Stimulated activated CD4-positive, alpha-beta T cell treated with anti-CD3 and anti-CD28 coated beads, TNF-alpha, amount 100 ng/mL, for 4 hours (primary cell): ENCODE measurements around the gene LEP.
"Not testable (repeated sequence)": the region's sequence is repeated elsewhere in the genome, so short reads cannot be mapped to it uniquely, and the experiment has no call there.

Source experiments
- DNase-seq, 3 experiments: peaks; one replicate each; pipeline ENCODE4 v3.0.0-alpha.2; 2020; ENCODE audit warnings: low read depth in 3 of 3

The LEP gene

DNA sequence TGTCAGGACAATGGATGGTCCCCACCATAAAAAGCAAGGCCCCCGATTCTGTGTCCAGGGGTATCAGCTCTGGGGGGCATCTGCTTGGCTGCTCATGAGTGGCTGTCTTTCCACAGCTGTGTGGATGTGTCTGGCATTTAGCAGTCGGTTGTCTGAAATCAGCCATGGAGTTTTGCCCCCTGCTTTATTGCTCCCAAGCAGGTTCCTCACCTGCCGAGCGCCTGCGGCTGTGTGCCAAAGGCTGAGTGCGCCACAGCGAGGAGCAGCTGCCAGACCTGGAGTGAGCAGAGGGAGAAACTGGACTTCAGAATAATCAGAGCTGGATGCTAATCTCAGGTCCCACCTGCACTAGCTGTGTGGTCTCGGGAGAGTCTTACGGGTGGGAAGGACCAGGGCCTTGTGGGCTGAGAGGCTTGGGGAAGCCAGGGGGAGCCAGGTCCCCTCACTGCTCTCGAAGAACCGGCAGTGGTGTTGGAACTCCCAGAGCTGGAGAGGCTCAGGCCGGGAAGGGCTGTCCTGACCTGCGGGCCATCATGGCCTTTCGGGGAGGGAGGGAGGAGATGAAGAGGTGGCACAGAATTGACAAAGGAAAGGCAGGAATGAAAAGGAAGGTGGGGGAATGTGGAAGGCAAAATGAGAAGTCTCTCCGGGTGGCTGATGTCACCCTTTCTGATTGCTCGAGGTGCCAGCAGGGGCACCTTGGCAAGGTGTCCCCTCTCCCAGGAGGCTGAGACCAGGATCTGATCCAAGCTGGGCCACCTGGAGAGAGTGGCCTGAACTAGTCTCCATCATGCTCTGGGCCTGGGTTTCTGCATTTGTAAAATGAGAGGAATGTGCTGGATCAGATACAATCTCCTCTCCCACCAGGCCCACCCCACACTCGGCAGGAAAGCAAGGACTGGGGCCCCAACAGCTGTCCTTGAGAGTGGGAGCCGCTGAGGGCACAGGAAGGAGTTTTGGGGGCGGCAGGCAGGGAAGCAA is 30.2 kb upstream of the LEP start:
- DNase-seq = no peak

DNA sequence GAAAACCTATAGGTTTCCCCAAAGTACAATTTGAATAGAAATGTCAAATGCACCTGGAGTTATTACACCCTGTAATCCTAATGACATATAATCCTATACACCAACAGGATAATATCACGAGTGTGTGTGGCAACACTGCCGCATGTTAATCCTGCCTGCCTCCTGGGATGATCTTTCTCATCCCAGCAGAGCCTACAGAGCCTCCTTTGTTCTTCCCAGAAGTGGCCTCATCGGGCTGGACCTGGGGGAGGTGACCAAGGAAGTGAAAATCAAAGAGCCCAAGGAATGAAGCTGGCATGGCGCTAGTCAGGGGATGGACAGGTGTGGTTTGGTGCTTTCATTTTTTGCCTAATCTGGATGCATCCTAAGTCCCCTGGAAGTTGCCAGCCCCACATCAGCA is 29.5 kb upstream of the LEP start:
- no peak for DNase-seq

DNA sequence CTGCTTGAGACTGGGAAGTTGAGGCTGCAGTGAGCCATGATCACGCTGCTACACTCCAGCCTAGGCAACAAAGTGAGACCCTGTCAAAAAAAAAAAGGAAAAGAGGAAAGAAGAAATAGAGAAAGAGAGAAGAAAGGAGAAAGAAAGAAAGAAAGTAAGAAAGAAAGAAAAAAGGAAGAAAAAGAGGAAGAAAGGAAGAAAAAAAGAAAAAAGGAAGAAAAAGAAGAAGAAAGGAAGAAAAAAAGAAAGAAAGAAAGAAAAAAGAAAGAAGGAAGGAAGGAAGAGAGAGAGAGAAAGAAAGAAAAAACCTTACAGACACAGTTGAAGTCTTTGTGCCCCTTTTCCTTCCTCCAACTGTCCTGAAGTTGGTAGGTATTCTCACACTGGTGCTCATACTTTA is 26.6 kb upstream of the LEP start:
- no peak for DNase-seq

DNA sequence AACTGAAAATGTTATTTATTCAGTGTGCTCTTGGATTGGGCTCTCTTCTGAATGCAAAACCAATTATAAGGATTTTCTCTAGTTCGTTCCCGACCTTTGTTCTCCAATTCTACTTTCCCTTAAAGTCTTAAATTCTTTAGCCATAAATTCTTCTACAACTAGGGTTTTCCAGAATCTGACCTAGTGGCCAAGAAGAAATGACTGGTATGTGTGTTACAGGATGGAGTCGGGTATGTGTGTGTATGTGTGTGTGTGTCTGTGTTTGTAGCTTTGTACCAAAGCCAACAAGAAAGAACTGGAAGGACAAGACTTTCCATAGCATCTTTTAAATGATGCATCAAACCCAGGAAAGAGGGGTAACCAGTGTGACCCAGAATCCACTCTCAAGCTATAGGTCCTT is 25.8 kb upstream of the LEP start:
- DNase-seq = no peak

DNA sequence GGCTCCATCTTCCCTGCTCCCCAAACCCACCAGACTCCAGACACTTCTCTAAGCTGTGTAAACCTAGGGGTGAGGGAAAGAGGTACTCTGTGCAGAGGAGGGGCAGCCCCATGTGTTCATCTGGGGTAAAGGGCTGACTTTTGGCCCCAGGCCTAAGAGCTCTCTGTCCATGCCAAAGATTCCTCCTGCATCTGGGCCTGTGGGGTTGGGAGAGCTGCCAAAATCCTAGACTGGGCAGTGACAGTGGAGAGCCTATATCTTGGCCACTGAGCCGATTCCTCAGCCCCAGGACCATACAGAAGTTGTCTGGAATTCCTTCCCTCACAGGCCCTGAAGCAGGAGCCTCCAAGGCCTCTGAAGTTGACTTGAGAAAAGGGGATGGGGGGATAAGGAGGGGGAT is 25.3 kb upstream of the LEP start:
- no peak for DNase-seq

DNA sequence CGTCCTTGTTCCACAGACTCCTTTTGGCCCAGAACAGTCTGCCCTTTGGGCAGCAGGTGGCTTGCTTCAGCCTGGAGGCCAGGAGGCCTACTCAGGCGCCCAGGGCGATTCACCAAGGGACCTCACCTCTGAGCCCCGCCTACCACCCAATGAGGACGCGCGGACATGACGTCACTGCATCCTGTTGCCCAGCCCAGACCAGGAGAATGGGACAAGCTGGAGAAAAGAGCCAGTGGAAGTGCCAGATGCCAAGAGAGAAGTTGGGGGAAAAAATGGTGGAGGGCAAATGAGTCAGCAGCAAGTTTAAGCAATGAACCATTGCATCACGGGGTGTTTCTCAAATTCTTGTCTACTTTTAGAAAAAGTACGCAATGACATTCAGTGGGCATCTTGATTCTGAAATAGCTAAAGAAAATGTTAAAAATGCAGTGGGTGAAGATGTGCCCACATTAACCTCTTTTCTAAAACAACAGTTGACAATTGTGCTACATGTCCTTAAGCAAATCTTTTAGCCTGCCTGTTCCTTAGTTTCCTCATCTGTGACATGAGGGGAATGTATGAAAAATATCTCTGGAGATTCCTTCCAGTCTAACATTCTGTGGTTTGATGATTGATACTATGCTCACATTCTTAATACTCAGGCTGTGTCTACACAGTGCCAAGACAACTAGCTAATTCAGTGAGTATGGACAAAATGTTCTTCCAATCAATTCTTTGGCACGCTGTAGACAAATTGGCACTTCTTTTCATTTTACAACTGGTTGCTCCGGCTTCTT is 23.9 kb upstream of the LEP start:
- DNase-seq = no peak

DNA sequence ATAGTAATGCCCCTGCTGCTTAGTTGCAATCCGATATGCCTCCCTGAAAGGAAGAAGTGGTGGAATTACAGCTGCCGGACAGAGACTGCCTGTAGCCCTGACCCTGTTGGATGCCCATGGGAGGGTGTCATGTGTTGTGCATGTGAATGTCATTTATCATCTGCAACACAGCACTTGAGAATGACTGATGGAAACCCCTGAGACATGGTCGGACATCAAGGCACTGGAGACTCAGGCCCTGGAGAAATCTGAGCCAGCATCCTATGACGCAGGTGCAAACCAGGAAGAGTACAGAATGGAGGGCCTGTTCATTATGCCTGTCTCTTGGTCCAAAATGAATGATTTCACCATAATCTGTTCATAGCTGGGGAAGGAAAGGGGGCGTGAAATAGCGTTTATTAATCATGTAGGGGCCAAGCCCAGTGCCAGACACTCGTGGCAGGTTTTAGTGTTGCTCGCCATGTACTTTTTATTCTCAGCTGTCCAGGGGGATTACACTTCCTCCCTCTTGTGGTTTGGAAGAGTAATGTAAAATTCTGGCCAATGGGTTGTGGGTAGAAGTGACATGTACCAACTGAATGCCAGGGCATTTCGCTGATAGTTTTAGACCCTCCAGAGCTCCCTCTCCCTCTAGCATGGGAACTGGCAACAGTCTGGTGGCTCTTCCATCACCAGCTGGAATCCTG is 23.0 kb upstream of the LEP start:
- no peak for DNase-seq

DNA sequence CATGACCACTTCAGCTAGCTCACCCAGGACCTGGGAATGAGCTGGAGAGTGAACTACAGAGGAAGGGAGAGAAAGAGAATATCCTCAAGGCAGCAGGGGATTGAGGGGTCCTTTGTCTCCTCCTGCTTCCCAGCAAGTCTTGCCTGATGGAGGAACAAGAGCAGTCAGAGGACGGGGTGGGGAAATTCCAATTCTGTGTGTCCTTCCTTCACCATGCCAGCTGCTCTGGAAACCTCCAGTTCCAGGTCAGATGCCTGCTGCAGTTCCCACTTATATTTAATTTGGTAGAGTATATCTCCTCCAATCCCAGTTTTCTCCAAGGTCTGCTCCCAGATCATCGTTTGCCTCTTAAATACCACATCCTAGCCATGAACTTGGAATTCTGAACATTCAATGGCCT is 21.4 kb upstream of the LEP start:
- DNase-seq = no peak

DNA sequence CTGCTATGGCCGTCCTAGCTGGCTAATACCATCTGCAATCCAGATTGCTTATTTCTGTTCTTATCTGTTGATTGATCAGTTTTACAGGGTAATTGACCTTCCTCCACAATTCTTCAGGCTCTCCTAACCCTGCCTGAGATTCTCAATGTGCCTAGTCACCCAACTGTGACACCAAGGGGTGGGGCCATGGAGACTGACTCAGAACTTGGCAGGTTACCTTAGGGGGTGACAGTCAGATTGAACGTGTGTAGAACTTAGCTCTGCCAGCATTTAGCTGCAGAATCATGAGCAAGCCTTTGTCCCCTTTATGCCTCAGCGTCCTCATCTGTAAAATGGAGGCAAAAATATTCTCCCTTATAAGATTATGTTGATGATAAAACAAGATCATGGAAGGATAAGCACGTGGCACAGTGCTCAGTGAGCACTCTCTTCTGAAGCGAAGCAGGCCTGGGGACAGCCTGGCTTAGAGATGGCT is 19.1 kb upstream of the LEP start:
- DNase-seq = no peak

DNA sequence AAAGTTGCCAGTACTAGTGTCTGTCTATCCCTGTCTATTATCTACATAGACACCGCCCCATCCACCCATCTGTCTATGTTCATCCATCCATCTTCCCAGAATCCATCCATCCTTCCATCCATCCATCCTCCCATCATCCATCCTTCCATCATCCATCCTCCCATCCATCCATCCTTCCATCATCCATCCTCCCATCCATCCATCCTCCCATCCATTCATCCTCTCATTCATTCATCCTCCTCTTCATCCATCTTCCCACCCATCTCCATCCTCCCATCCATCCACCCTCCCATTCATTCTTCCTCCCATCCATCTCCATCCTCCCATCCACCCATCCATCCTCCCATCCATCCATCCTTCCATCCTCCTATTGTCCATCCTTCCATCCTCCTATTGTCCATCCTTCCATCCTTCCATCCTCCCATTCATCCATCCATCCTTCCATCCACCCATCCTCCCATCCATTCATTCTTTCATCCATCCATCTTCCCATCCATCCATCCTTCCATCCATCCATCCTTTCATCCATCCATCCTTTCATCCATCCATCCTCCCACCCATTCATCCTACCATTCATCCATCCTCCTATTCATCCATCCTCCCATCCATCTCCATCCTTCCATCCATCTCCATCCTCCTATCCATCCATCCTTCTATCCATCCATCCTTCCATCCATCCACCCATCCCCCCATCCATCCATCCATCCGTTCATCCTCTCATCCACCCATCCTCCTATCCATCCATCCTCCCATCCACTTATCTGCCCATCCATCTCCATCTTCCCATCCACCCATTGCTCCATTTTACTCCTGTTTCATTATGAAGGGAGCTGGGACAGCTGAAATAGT is 14.7 kb upstream of the LEP start:
- DNase-seq = no peak

DNA sequence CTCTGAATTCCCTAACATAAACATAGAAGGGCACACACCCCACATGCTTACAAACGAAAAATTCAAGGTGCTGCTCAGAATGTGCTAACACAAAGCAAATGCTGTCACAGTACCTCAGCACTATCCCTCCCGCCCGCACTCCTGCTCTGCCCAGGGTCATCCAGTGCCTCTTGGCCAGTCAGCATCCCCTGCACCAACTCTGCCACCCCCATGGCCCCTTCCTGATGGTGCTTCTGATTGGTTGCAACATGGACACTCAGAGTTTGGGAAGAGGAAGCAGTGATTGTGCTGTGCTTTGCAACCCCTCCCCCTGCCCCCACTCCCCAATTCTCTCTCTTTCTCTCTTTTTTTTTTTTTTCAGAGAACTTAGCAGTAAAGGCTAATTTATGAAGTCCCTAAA is 13.8 kb upstream of the LEP start:
- DNase-seq = no peak

DNA sequence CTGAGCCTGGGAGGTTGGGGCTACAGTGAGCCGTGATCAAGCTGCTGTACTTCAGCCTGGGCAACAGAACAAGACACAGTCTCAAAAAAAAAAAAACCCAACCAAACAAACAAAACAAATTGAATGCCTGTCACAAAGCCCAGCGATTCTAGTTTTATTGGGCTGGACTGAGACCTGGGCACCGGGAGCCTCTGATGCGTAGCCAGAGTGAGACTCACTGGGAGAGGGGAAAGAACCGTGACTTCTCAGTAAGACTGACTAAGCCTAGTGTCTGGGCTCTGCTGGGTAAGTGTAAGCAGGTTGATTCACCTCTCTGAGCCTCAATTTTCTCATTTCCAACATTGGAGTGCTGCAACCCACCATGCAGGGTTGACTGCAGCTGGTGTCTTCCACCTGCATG is 10.1 kb upstream of the LEP start:
- no peak for DNase-seq

DNA sequence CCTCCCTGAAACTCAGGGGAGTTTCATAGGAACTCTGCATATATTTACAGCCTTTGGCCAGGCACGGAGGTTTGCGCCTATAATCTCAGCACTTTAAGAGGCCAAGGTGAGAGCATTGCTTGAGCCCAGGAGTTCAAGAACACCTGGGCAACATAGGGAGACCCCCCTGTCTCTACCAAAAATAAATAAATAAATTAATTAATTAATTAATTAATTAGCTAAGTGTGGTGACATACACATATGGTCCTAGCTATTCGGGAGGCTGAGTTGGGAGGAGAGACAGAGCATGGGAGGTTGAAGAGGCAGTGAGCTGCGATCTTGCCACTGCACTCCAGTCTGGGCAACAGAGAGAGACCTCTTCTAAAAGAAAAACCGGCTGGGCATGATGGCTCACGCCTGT is 9.4 kb upstream of the LEP start:
- no peak for DNase-seq

DNA sequence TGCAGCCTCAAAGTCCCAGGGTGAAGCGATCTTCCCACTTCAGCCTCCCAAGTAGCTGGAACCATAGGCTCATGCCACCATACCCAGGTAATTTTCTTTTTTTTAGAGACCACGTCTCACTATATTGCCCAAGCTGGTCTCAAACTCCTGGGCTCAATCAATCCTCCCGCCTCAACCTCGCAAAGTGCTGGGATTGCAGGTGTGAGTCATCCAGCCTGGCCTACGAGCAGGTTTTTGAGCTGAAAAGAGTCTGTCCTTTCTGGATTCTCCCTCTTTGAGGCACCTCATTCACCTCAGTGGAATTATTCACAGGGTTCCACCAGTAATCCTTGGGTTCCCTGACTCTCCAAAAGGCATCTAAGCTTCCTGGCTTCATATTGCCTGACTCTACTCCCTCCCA is 7.6 kb upstream of the LEP start:
- DNase-seq = no peak

DNA sequence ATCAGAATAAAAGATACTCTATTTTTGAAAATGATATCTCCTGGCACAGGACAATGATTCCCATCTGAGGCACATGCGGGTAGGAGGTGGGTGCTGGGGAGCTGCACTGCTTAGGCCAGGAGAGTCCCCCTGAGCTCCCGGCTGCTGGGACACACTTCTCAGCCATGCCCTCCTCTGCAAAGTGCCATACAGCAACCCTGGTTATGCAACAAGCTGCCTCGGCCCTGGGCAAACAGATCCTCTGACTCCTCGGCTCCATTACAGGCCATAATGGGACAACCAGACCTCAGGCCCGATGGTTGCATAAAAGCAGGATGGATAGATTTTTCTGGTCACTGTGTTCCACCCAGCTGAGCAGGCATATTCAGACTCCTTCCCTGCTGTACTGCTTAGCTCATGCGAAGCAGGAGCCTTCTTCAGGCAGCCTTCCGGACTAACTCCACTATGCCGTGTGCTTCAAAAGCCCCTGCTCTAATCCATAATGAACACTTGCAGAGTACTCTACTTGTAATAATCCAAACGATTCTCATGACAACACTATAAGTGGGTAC is 6.5 kb upstream of the LEP start:
- DNase-seq = no peak

DNA sequence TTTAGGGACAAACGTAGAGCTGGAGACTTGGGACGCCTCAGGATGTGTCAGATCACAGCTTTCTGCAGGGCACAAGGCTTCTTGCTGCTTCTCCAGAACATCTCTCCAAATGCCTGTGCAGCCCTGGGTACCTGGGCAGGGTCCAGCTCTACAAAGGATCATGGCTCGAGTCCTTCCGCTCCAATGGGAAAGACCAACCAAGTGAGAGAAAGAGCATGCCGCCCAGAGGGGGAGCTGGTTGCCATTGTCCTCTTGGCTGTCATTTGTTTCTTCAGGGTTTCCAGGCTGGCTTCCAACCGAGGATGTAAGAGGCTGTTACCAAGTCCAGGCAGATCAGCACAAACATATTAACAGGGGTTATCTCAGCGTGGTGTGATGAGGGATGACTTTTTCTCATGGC is 5.6 kb upstream of the LEP start:
- DNase-seq = no peak

DNA sequence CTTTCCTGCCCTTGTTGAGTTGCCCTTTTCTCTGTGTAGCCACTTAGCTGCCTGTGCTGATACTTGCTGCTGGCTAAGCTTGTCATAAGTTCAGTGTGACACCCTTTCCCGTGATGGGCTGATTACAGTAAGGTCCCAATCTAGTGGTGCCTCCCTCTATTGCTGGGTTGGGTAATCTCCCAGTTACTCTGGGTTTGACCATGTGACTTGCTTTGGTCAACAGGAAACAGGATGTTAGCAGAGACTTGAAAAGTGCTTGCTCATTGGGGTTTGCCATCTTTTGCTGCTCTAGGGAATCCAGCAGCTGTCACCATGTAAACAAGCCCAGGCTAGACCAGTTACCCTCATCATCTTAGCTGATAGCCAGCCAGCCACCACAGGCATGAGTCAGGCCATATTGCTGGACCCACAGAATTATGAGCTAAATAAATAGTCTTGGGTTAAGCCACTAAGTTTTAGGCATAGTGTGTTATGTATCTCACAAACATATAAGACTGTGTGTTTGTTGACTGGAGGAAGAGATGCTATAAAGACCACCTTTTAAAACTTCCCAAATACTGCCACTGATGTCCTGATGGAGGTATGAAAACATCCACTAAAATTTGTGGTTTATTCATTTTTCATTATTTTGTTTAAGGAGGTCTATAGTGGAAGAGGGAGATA is 4.0 kb upstream of the LEP start:
- no peak for DNase-seq

DNA sequence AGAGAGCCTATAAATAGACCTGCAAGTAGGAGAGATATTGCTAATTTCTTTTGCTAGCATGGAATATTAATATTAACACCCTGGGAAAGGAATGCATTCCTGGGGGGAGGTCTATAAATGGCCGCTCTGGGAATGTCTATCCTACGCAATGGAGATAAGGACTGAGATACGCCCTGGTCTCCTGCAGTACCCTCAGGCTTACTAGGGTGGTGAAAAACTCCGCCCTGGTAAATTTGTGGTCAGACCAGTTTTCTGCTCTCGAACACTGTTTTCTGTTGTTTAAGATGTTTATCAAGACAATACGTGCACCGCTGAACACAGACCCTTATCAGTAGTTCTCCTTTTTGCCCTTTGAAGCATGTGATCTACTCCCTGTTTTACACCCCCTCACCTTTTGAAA is 1.9 kb upstream of the LEP start:
- DNase-seq = not testable (repeated sequence)

DNA sequence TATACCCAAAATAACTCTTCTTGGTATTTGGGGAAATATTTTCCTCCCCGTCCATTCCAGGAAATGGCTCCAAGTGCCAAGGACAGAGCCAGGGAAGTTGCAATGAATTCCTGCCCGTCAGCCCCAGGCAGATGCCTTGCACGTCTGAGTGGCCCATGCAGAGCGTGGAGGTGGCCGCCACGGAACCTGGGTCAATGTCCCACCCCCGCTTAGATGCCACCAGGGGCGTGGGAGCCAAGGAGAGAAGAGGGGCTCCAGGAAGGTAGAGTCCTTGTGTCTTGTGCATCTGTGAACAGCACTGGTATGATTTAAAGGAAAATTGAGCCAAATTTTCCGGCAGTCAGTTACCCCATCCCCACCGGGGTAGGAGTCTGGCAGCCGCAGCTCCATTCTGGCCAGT is 1.6 kb downstream of the LEP start:
- DNase-seq = no peak

DNA sequence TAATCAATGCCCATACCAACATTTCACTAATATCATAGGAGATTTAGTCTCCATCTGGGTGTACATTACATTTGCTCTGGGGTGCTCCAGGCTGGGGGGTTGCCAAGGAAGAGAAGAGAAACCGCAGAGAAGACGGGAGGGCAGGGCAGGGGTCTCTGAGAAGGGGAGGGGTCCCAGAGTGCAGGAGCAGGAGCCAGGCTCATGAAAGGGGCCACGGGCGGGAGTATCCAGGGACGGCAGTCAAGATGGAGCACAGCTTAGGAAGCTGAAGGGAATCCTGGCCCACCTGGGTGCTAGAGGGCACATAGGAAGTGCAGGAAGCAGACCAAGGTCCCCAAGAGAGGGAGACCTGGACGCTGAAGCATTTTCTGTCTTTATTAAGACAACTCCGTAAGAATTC is 2.2 kb downstream of the LEP start:
- DNase-seq = no peak

DNA sequence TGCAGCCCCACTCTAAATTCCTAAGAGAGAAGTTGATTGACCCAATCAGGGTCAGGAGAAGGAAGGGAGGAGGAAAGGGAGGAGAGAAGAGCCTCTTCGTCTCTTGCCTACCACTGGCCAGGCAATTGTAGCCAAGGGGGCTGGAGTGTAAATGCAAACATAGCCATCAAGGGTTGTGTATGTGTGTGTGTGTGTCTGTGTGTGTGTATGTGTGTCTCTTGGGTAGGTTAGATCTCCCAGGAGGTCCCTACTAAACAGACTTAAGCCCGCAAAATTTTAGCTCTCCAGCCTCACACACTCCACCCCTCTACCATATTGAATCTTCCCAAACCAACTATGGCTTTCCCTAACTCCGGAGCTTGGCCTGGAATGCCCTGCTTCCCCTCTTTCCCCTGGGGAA is 3.8 kb downstream of the LEP start:
- DNase-seq = no peak
